CD14-positive monocyte (primary cell): ENCODE measurements around the gene TMEM184B. TPM values are rescaled to one million over a fixed set of nuclear protein-coding genes. Genes with fewer than 3 reads are reported as not detected.

Source experiments
- DNase-seq, 3 donors: peaks; one replicate each; pipeline ENCODE4 v3.0.0-alpha.2; 2011 to 2022
- H2AFZ ChIP-seq: 2 replicates; pipeline ENCODE4 v1.6.0; 2012; ENCODE audit warnings: mild to moderate bottlenecking, low read depth, low read length, inconsistent platforms; ENCODE audit not compliant: insufficient read depth, poor library complexity, severe bottlenecking
- H3K27ac ChIP-seq, 2 donors: 1 replicate in 1 of 2; 2 replicates in 1 of 2; pipeline ENCODE4 v1.5.1; 2012 to 2013; ENCODE audit warnings: low read length in 2 of 2, control low read depth in 1 of 2, inconsistent platforms in 1 of 2, low read depth in 1 of 2, mild to moderate bottlenecking in 1 of 2
- H3K27me3 ChIP-seq, 2 donors: one replicate each; pipeline versions ENCODE4 v1.6.0 to v1.6.1; 2011 to 2013; ENCODE audit warnings: low read length in 2 of 2; ENCODE audit not compliant: control insufficient read depth in 2 of 2, insufficient read depth in 2 of 2
- H3K36me3 ChIP-seq, 2 donors: replicated peaks in 1 of 2; 1 replicate in 1 of 2; 2 replicates in 1 of 2; pipeline versions ENCODE4 v1.5.1 to v1.6.1; 2012 to 2013; ENCODE audit warnings: low read length in 2 of 2, control low read depth in 1 of 2, inconsistent platforms in 1 of 2, mild to moderate bottlenecking in 1 of 2; ENCODE audit not compliant: insufficient read depth in 2 of 2, control insufficient read depth in 1 of 2
- H3K4me1 ChIP-seq, 2 donors: 1 replicate in 1 of 2; 2 replicates in 1 of 2; pipeline versions ENCODE4 v1.5.1 to v1.6.1; 2012 to 2013; ENCODE audit warnings: low read length in 2 of 2, control low read depth in 1 of 2, inconsistent platforms in 1 of 2, mild to moderate bottlenecking in 1 of 2, moderate library complexity in 1 of 2; ENCODE audit not compliant: insufficient read depth in 2 of 2, control insufficient read depth in 1 of 2
- H3K4me2 ChIP-seq: replicated peaks from 2 replicates; pipeline ENCODE3; 2012; ENCODE audit warnings: low read length, moderate library complexity, mild to moderate bottlenecking; ENCODE audit not compliant: poor library complexity, severe bottlenecking; ENCODE audit errors: extremely low read depth
- H3K4me3 ChIP-seq, 3 experiments: fragments of 200-600 bp in 1 of 3; sonication (generic) in 1 of 3; replicated peaks in 1 of 3; 1 replicate in 2 of 3; 2 replicates in 1 of 3; pipeline ENCODE4 v1.5.1; 2011 to 2013; ENCODE audit warnings: low read length in 3 of 3, mild to moderate bottlenecking in 3 of 3, control low read depth in 2 of 3, low read depth in 2 of 3, inconsistent platforms in 1 of 3, moderate library complexity in 1 of 3
- H3K79me2 ChIP-seq: 2 replicates; pipeline ENCODE4 v1.6.0; 2012; ENCODE audit warnings: mild to moderate bottlenecking, control low read depth, inconsistent platforms, low read length, moderate library complexity; ENCODE audit not compliant: insufficient read depth
- H3K9ac ChIP-seq: 2 replicates; pipeline ENCODE4 v1.6.0; 2017; ENCODE audit warnings: low read length, mild to moderate bottlenecking; ENCODE audit not compliant: insufficient read depth, poor library complexity, severe bottlenecking
- H3K9me3 ChIP-seq, 2 donors: replicated peaks in 1 of 2; 1 replicate in 1 of 2; 2 replicates in 1 of 2; pipeline versions ENCODE4 v1.5.1 to v1.6.1; 2012 to 2013; ENCODE audit warnings: low read length in 2 of 2, control low read depth in 1 of 2; ENCODE audit not compliant: control insufficient read depth in 1 of 2, insufficient read depth in 1 of 2
- H4K20me1 ChIP-seq: 2 replicates; pipeline ENCODE4 v1.6.0; 2012; ENCODE audit warnings: mild to moderate bottlenecking, low read length, control low read depth, moderate library complexity; ENCODE audit not compliant: insufficient read depth
- H3K27ac Mint-ChIP-seq, 7 donors: one replicate each; pipeline ENCODE4 v1.8.0; 2020; ENCODE audit warnings: mild to moderate bottlenecking in 7 of 7, mixed read lengths in 7 of 7, moderate library complexity in 6 of 7, inconsistent platforms in 2 of 7
- H3K27me3 Mint-ChIP-seq, 3 donors: one replicate each; pipeline ENCODE4 v1.8.0; 2021 to 2022; ENCODE audit warnings: low read depth in 3 of 3, mild to moderate bottlenecking in 3 of 3, mixed read lengths in 3 of 3, moderate library complexity in 3 of 3, inconsistent platforms in 1 of 3
- H3K36me3 Mint-ChIP-seq, 2 donors: one replicate each; pipeline ENCODE4 v1.8.0; 2020; ENCODE audit warnings: mixed read lengths in 2 of 2, inconsistent platforms in 1 of 2, mild to moderate bottlenecking in 1 of 2
- H3K4me1 Mint-ChIP-seq: one replicate; pipeline ENCODE4 v1.8.0; 2020; ENCODE audit warnings: mild to moderate bottlenecking, mixed read lengths
- H3K4me3 Mint-ChIP-seq, 2 donors: one replicate each; pipeline ENCODE4 v1.8.0; 2020; ENCODE audit warnings: mild to moderate bottlenecking in 2 of 2, mixed read lengths in 2 of 2, moderate library complexity in 1 of 2
- H3K9me3 Mint-ChIP-seq, 7 donors: one replicate each; pipeline ENCODE4 v1.8.0; 2020 to 2022; ENCODE audit warnings: mixed read lengths in 7 of 7, mild to moderate bottlenecking in 6 of 7, moderate library complexity in 6 of 7, inconsistent platforms in 2 of 7
- WGBS: methylation state at CpG from one replicate; pipeline ENCODE4 v1.1.5; 2013; ENCODE audit warnings: missing lambda C conversion rate; ENCODE audit not compliant: insufficient coverage; 5-methylcytosine and 5-hydroxymethylcytosine counted together
- intact Hi-C, 2 donors: fragments of 100-400 bp; cut with micrococcal nuclease; formaldehyde crosslinking; loops; one replicate each; pipeline versions ENCODE4 v1.15.0 to v1.15.1; 2023
- polyA plus RNA-seq, 3 donors: library from polyadenylated mRNA; depleted of rRNA in 1 of 3; unstranded in 2 of 3; stranded (reverse) in 1 of 3; fragments of 300-500 nt in 2 of 3; fragments of >200 nt in 1 of 3; fragmentation: Illumina TruSeq in 2 of 3; gene quantifications; 1 replicate in 2 of 3; 2 replicates in 1 of 3; pipeline ENCODE4 v1.2.3, GENCODE V29; 2012 to 2021
- TF ChIP-seq, protein P1 (sequence below): fragments of 200-600 bp; IDR thresholded peaks from one replicate; pipeline ENCODE4 v1.8.0; 2022; ENCODE audit warnings: antibody characterized with exemption, mild to moderate bottlenecking

TMEM184B gene
- polyA plus RNA-seq, 3 donors = 7.4 to 17.7 (median 10.6) TPM

GRCh38 chr22:38238519-38239071 is 34.2 kb downstream of the TMEM184B start:
- peaks cover 64 to 79% of the 10 kb centered on the region in 2 donors for H3K36me3 Mint-ChIP-seq
- 100% methylated on average over 4 of the region's 9 CpGs for WGBS
- TF ChIP-seq, protein P1, sequence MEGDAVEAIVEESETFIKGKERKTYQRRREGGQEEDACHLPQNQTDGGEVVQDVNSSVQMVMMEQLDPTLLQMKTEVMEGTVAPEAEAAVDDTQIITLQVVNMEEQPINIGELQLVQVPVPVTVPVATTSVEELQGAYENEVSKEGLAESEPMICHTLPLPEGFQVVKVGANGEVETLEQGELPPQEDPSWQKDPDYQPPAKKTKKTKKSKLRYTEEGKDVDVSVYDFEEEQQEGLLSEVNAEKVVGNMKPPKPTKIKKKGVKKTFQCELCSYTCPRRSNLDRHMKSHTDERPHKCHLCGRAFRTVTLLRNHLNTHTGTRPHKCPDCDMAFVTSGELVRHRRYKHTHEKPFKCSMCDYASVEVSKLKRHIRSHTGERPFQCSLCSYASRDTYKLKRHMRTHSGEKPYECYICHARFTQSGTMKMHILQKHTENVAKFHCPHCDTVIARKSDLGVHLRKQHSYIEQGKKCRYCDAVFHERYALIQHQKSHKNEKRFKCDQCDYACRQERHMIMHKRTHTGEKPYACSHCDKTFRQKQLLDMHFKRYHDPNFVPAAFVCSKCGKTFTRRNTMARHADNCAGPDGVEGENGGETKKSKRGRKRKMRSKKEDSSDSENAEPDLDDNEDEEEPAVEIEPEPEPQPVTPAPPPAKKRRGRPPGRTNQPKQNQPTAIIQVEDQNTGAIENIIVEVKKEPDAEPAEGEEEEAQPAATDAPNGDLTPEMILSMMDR = no peak

DNA sequence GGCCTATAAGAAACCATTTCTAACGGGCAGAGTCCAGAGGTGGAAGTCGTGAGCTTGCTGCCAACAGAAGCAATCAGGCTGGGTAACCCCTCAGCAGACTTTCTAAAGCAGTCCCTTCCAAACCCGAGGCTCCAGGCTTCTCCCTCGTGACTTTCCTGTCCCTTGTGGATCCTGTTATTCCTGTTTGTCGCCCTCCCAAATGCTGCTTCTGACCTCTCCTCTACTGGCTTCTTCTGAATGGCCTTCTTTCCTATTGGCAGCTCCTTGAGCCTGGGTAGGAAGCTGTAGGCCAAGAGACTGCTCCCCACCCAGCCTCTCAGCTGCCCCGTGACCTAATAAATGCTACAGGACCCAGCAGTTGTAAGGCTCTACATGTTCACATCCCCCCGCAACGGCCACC is 36.0 kb downstream of the TMEM184B start:
- DNase-seq = no peak
- no peaks in the 10 kb centered on the region for H3K4me1 ChIP-seq
- 100% methylated on average over 6 of the region's 8 CpGs for WGBS
- Mint-ChIP-seq H3K9me3 (no peaks in the 10 kb centered on the region), H3K4me3 (no peak overlapping the region), H3K27me3 (peaks cover 0 to 5% (median 0%) of the 10 kb centered on the region in 3 donors), H3K4me1 (peaks cover 3% of the 10 kb centered on the region), H3K27ac (no peak overlapping the region), H3K36me3 (peaks cover 68 to 84% of the 10 kb centered on the region in 2 donors)
- H3K4me2 ChIP-seq = no peak overlapping the region
- no peaks in the 10 kb centered on the region for H3K9me3 ChIP-seq
- H3K9ac ChIP-seq = no peak overlapping the region
- H3K79me2 ChIP-seq = no peaks in the 10 kb centered on the region
- H3K4me3 ChIP-seq = no peak overlapping the region
- no peak overlapping the region for H3K27ac ChIP-seq
- no peaks in the 10 kb centered on the region for H3K27me3 ChIP-seq
- no peaks in the 10 kb centered on the region for H4K20me1 ChIP-seq
- peaks cover 18 to 62% of the 10 kb centered on the region in 2 donors for H3K36me3 ChIP-seq
- TF ChIP-seq, protein P1 = no peak
- no peak overlapping the region for H2AFZ ChIP-seq
- intact Hi-C loops = no loop called here

More at GRCh38 chr22:38238519-38239071, 34.2 kb downstream of the TMEM184B start:
- H3K4me3 ChIP-seq = no peak overlapping the region
- no peaks in the 10 kb centered on the region for H3K4me1 ChIP-seq
- peaks cover 3% of the 10 kb centered on the region for H3K4me1 Mint-ChIP-seq
- H3K9me3 ChIP-seq = no peaks in the 10 kb centered on the region
- peaks cover 0 to 3% (median 0%) of the 10 kb centered on the region in 3 donors for H3K27me3 Mint-ChIP-seq
- H3K27ac Mint-ChIP-seq = no peak overlapping the region
- DNase-seq = no peak
- H3K9me3 Mint-ChIP-seq = peaks cover 0 to 2% (median 0%) of the 10 kb centered on the region in 7 donors
- H3K79me2 ChIP-seq = no peaks in the 10 kb centered on the region
- H2AFZ ChIP-seq = no peak overlapping the region
- intact Hi-C loops = no loop called here
- no peak overlapping the region for H3K4me2 ChIP-seq
- no peaks in the 10 kb centered on the region for H4K20me1 ChIP-seq
- H3K27ac ChIP-seq = no peak overlapping the region
- no peaks in the 10 kb centered on the region for H3K27me3 ChIP-seq
- H3K4me3 Mint-ChIP-seq = no peak overlapping the region
- peaks cover 14 to 57% of the 10 kb centered on the region in 2 donors for H3K36me3 ChIP-seq
- no peak overlapping the region for H3K9ac ChIP-seq
